ENCODE measurements around the gene GHRL.

DNA sequence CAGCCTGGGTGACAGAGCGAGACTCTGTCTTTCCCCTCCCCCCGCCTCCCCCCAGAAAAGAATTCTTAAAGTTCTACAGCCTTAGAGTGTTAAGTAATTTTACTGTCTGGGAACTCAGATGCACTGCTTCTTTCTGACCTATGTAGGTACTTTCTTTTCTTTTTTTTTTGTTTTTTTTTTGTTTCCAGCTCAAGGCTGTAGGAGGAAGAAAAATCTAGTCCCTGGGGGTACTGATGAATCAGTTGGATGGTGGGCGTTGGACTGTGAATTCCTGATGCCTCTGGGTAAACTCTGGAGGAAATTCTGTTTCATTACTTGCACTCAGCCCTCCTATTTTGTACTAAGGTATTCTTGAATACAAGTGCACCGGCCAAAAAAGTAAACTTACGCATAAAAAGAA lies 10.8 kb downstream of the GHRL start:
- TF ChIP-seq POLR2A (IDR thresholded peaks at IDR 0.05): no peak
- TF ChIP-seq, protein P1, sequence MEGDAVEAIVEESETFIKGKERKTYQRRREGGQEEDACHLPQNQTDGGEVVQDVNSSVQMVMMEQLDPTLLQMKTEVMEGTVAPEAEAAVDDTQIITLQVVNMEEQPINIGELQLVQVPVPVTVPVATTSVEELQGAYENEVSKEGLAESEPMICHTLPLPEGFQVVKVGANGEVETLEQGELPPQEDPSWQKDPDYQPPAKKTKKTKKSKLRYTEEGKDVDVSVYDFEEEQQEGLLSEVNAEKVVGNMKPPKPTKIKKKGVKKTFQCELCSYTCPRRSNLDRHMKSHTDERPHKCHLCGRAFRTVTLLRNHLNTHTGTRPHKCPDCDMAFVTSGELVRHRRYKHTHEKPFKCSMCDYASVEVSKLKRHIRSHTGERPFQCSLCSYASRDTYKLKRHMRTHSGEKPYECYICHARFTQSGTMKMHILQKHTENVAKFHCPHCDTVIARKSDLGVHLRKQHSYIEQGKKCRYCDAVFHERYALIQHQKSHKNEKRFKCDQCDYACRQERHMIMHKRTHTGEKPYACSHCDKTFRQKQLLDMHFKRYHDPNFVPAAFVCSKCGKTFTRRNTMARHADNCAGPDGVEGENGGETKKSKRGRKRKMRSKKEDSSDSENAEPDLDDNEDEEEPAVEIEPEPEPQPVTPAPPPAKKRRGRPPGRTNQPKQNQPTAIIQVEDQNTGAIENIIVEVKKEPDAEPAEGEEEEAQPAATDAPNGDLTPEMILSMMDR (IDR thresholded peaks at IDR 0.05): no peak

Data from testis (tissue), 2 donors.